ENCODE results near the gene SURF6.

The SURF6 gene

DNA sequence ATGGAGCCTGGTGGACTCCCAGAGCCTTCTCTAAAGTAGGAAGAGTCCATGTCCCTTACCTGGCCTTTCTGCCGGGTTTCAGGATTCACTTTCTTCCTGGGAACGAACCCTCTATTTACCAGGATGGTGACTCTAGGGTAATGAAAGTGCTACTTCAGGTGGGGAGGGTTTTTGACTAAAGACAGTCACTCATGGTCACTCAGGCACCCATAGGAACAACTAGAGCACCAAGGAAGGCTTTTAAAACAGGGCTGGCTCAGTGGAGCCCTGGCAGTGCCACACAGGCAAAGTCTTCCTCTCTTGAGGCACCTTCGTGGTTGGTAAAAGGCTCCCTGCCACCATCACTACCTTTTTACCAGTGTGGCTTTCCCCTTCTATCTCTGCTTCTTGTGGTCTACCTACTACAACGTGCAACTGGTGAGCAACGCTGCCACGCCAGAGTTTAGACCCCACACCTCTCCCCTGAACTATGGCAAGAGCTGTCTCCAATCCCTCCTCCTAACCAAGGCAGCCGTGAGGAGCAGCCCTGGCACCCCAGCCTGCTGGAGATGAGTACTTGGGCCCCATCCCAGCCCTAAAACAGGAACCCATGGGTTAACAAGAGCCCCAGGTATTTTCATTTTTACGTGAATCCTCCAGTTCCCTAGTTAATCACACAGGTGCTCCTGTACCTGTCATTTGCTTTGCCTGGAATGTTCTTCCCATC is 16.8 kb upstream of the SURF6 start:
- DNase-seq (ENCODE audit: insufficient read length) (no peak), FAIRE-seq (no peak)
- TF ChIP-seq POLR2AphosphoS5 (IDR thresholded peaks at IDR 0.05; ENCODE audit: low read depth, low read length): peak; percentile 86; the same call in 1 of the 2 replicates
- peak; percentile 38; the same call in 1 of the 2 replicates for TF ChIP-seq POLR2A (IDR thresholded peaks at IDR 0.05; ENCODE audit: low read depth, low read length)
- TF ChIP-seq TAF1 (IDR thresholded peaks at IDR 0.05; ENCODE audit: borderline replicate concordance, low read depth, low read length): no peak

DNA sequence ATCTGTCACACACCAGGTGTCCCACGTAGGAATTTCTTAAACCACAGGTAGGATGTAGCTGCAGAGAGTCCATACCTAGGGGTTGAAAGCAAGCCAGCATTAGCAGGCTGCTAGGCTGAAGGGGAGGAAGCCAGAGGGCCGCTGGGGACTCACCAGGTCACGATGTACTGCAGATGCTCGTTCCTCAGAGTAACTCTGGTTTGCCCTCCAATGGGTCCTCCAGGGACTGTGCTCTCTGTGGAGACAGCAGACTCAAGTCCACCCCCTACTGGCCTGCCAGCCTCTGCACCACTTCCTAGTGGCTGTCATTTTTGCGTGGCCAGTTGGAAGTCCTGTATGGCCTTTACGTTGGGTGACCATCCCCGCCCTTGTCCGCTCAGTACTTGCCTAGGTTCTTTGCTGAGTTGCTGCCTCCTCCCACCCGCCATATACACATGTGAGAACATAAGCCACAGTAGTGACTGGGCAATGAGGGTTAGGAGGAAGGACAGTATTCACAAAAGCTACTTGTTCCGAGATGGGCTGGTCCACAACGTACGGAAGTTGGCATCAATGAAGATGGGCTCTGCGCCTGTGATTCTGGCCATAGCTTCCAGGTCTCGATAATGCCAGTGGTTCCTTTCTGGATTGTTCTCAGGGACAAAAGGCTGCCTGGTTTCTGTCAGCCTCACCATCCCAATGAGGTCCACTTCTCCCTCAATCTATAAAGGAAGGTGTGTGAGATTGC is 16.1 kb upstream of the SURF6 start:
- FAIRE-seq: no peak

DNA sequence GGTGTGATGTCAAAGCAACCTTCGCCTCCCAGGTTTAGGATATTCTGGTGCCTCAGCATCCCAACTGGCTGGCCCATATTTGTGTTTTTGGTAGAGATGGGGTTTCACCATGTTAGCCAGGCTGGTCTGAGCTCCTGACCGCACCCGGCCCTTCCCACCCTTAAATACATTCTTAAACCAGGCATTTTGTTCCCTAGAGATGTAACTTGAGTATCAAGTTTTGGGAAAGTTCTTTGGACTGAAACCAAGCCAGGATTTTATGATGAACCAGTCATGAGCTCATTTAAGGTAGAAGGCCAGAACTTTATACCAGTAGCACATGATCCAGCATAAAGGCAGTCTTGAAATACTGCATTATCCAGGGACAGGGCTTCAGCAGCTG is 15.5 kb upstream of the SURF6 start:
- DNase-seq (ENCODE audit: insufficient read length) (no peak), FAIRE-seq (no peak)
- no peak for TF ChIP-seq POLR2AphosphoS5 (IDR thresholded peaks at IDR 0.05; ENCODE audit: low read depth, low read length)
- TF ChIP-seq TAF1 (IDR thresholded peaks at IDR 0.05; ENCODE audit: borderline replicate concordance, low read depth, low read length): no peak
- TF ChIP-seq POLR2A (IDR thresholded peaks at IDR 0.05; ENCODE audit: low read depth, low read length): no peak; the same call in 1 of the 2 replicates

More for the DNA sequence above, 16.1 kb upstream of the SURF6 start:
- DNase-seq (ENCODE audit: insufficient read length): no peak
- peak; percentile 42 for TF ChIP-seq POLR2A (IDR thresholded peaks at IDR 0.05; ENCODE audit: low read depth, low read length)
- peak; percentile 85 for TF ChIP-seq POLR2AphosphoS5 (IDR thresholded peaks at IDR 0.05; ENCODE audit: low read depth, low read length)
- TF ChIP-seq TAF1 (IDR thresholded peaks at IDR 0.05; ENCODE audit: borderline replicate concordance, low read depth, low read length): no peak

DNA sequence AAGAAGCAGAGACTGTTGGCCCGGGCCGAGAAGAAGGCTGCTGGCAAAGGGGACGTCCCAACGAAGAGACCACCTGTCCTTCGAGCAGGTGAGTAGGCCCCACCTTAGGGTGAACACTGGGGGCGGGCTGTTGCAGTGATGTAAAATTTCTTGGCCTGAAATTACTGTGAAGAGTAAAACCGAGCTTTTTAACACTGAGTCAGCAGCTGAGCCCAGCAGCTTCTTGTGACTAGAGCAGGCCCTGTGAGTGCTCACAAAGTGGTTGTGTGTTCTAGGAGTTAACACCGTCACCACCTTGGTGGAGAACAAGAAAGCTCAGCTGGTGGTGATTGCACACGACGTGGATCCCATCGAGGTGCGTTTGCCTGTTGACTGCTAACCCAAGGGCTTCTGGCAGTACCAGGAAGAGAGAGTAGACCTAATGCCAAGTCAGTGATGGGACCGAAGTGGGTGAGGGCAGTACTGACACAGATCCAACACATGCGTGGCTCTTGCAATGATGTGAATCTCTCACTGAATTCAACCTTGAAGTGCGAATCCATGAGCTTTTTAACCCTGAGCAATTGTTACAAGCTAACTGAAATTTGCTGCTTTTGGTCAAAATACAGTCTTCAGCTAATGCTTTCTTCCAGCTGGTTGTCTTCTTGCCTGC is 14.1 kb upstream of the SURF6 start:
- TF ChIP-seq POLR2A (IDR thresholded peaks at IDR 0.05; ENCODE audit: low read depth, low read length) (peak; percentile 57), POLR2AphosphoS5 (IDR thresholded peaks at IDR 0.05; ENCODE audit: low read depth, low read length) (peak; percentile 33; the same call in 1 of the 2 replicates), TAF1 (IDR thresholded peaks at IDR 0.05; ENCODE audit: borderline replicate concordance, low read depth, low read length) (no peak)
- FAIRE-seq (no peak), DNase-seq (ENCODE audit: insufficient read length) (no peak)

- DNase-seq (ENCODE audit: insufficient read length) (no peak), FAIRE-seq (no peak)
- TF ChIP-seq POLR2A (IDR thresholded peaks at IDR 0.05; ENCODE audit: low read depth, low read length) (no peak), POLR2AphosphoS5 (IDR thresholded peaks at IDR 0.05; ENCODE audit: low read depth, low read length) (peak; percentile 26; the same call in 1 of the 2 replicates)
These were observed 13.0 kb upstream of the SURF6 start for GRCh38 chr9:133348718-133349573.

GRCh38 chr9:133347985-133348717 is 12.2 kb upstream of the SURF6 start, which contains the start of the genes MED22 and RPL7A:
Gene MED22 (minus strand): TSS chr9:133348131. CDS start chr9:133346662, 1,469 bp downstream.
Gene RPL7A (plus strand): TSS chr9:133348218. CDS start chr9:133348244, 26 bp downstream.
- TF ChIP-seq POLR2A (IDR thresholded peaks at IDR 0.05; ENCODE audit: low read depth, low read length): peak; percentile 99
- peak; percentile 100 for TF ChIP-seq POLR2AphosphoS5 (IDR thresholded peaks at IDR 0.05; ENCODE audit: low read depth, low read length)
- TF ChIP-seq TAF1 (IDR thresholded peaks at IDR 0.05; ENCODE audit: borderline replicate concordance, low read depth, low read length): peak; percentile 100
- FAIRE-seq (peak; percentile 86), DNase-seq (ENCODE audit: insufficient read length) (peak; percentile 84)

- DNase-seq (ENCODE audit: insufficient read length): peak; percentile 78
- no peak; the same call in 1 of the 2 replicates for TF ChIP-seq POLR2AphosphoS5 (IDR thresholded peaks at IDR 0.05; ENCODE audit: low read depth, low read length)
- TF ChIP-seq POLR2A (IDR thresholded peaks at IDR 0.05; ENCODE audit: low read depth, low read length): no peak
- no peak for TF ChIP-seq TAF1 (IDR thresholded peaks at IDR 0.05; ENCODE audit: borderline replicate concordance, low read depth, low read length)
- FAIRE-seq: no peak
These were observed 11.6 kb upstream of the SURF6 start for GRCh38 chr9:133347515-133347984.

DNA sequence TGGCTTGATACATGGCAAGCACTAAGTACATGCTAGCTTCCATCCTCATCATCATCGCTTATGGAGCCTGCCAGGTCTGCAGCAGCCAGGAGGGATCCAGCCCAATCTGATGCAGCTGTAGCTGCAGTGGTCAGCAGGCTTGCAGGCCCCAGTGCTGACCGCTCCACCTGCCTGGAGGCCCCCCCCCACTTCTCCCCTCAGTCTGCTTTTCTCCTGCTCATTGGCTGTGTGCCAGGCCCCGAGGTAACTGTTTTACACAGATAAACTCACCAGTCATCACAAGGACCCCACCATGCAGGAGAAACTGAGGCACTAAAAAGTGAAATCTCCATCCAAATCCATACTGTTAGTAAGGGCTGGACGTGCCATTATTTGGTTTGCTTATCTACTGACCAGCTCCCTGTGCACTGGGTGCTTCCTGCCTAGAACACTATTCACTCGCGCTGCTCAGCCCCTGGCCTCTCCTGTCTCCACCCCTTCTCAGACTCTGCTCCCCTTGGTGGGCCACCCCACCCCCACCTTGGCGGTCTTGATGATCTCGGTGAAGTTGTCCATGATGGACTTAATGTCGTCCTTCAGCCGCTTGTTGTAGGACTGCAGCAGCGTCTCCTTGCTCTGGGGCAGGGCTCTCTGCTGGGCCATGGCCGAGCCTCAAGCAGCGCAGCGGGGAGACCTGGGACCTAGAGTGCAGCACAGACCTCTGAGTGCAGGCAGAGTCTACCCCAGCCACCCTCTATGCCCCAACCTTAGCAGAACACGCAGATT is 10.2 kb upstream of the SURF6 start:
- FAIRE-seq (peak; percentile 17), DNase-seq (ENCODE audit: insufficient read length) (no peak)
- TF ChIP-seq TAF1 (IDR thresholded peaks at IDR 0.05; ENCODE audit: borderline replicate concordance, low read depth, low read length) (no peak), POLR2AphosphoS5 (IDR thresholded peaks at IDR 0.05; ENCODE audit: low read depth, low read length) (no peak), POLR2A (IDR thresholded peaks at IDR 0.05; ENCODE audit: low read depth, low read length) (no peak; the same call in 1 of the 2 replicates)

DNA sequence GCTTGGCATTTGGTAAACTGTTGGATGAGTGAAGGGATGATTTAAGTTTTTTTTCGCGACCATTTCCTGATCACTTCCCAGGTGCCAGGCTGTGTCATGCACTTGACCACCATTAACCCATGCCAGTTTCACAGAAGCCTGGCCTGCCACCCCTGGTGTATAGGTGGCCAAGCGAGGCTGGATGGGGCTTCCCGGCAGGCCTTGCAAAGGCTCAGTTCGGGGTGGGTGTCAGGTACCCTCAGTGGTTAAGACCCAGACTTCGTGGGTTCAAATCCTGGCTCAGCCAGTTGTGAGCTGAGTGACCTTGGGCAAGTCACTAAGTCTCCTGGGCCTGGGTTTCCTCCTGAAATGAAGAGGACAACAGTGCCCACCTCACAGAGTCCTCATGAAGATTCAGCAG is 9.6 kb upstream of the SURF6 start:
- TF ChIP-seq POLR2AphosphoS5 (IDR thresholded peaks at IDR 0.05; ENCODE audit: low read depth, low read length) (no peak), TAF1 (IDR thresholded peaks at IDR 0.05; ENCODE audit: borderline replicate concordance, low read depth, low read length) (no peak), POLR2A (IDR thresholded peaks at IDR 0.05; ENCODE audit: low read depth, low read length) (no peak)
- DNase-seq (ENCODE audit: insufficient read length) (no peak), FAIRE-seq (no peak)

Measured in GM12892 (cell line).